Transverse colon (tissue), 4 donors: ENCODE data around the gene ZNF134.

Experiments used
- EP300 ChIP-seq: sonication (generic); formaldehyde crosslinking; IDR thresholded peaks from one replicate; pipeline ENCODE4 v1.6.1; 2017; ENCODE audit warnings: antibody characterized with exemption, low read depth
- POLR2A ChIP-seq: fragments of 450-650 bp; IDR thresholded peaks from one replicate; pipeline ENCODE4 v1.6.1; 2016; ENCODE audit warnings: antibody characterized with exemption, mild to moderate bottlenecking, moderate library complexity
- POLR2AphosphoS5 ChIP-seq, 3 donors: sonication (generic); formaldehyde crosslinking; IDR thresholded peaks; one replicate each; pipeline ENCODE4 v1.6.1; 2016; ENCODE audit warnings: antibody characterized with exemption in 3 of 3
- TF ChIP-seq, protein P1 (sequence below), 5 experiments: fragments of 200-600 bp in 3 of 5; fragments of 450-650 bp in 2 of 5; sonication (generic) in 3 of 5; IDR thresholded peaks; 1 replicate in 2 of 5; 2 replicates in 3 of 5; pipeline ENCODE4 v1.5.1; 2016 to 2017; ENCODE audit warnings: antibody characterized with exemption in 5 of 5, inconsistent platforms in 3 of 5, mild to moderate bottlenecking in 2 of 5, moderate library complexity in 1 of 5

DNA sequence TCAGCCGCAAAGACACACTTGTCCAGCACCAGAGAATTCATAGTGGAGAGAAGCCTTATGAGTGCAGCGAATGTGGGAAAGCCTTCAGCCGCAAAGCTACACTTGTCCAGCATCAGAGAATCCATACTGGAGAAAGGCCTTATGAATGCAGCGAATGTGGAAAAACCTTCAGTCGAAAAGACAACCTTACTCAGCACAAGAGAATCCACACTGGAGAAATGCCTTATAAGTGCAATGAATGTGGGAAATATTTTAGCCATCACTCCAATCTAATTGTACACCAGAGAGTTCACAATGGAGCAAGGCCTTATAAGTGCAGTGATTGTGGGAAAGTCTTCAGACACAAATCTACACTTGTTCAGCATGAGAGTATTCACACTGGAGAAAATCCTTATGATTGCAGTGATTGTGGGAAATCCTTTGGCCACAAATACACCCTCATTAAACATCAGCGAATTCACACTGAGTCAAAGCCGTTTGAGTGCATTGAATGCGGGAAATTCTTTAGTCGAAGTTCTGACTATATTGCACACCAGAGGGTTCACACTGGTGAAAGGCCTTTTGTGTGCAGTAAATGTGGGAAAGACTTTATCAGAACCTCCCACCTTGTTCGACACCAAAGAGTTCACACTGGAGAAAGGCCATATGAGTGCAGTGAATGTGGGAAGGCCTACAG, 6.8 kb downstream of the ZNF134 start:
- TF ChIP-seq POLR2A, result no peak
- TF ChIP-seq, protein P1, sequence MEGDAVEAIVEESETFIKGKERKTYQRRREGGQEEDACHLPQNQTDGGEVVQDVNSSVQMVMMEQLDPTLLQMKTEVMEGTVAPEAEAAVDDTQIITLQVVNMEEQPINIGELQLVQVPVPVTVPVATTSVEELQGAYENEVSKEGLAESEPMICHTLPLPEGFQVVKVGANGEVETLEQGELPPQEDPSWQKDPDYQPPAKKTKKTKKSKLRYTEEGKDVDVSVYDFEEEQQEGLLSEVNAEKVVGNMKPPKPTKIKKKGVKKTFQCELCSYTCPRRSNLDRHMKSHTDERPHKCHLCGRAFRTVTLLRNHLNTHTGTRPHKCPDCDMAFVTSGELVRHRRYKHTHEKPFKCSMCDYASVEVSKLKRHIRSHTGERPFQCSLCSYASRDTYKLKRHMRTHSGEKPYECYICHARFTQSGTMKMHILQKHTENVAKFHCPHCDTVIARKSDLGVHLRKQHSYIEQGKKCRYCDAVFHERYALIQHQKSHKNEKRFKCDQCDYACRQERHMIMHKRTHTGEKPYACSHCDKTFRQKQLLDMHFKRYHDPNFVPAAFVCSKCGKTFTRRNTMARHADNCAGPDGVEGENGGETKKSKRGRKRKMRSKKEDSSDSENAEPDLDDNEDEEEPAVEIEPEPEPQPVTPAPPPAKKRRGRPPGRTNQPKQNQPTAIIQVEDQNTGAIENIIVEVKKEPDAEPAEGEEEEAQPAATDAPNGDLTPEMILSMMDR (IDR thresholded peaks at IDR 0.05), result no peak
- TF ChIP-seq POLR2AphosphoS5 (IDR thresholded peaks at IDR 0.05), result no peak
- no peak for TF ChIP-seq EP300
